H1 (cell line): Measurements from ENCODE around the gene USP12. TPM values are rescaled to one million over a fixed set of nuclear protein-coding genes. Genes with fewer than 3 reads are reported as not detected.

Source experiments
- CTCF ChIA-PET: fragments of 300-600 bp; sonication (Branson Sonifier 250); formaldehyde crosslinking; loops from one replicate; lab custom pipeline; 2021; ENCODE audit not compliant: partially characterized antibody; lab: Charles Lee
- POLR2A ChIA-PET: fragments of 300-600 bp; sonication (Branson Sonifier 250); formaldehyde crosslinking; loops from one replicate; lab custom pipeline; 2021; ENCODE audit warnings: inconsistent platforms; ENCODE audit not compliant: partially characterized antibody; lab: Charles Lee
- DNase-seq, 2 experiments: peaks; one replicate each; pipeline versions ENCODE4 v3.0.0 to v3.0.0-alpha.2; 2010 to 2022; ENCODE audit warnings: low spot score in 2 of 2, low read depth in 1 of 2, mixed read lengths in 1 of 2
- FAIRE-seq: peaks from 2 replicates; lab custom pipeline; 2011; peaks lifted over from hg19 to GRCh38; lab: Jason Lieb, UNC
- H2AFZ ChIP-seq: 2 replicates; pipeline ENCODE4 v1.8.1; 2012; ENCODE audit warnings: low read length, inconsistent platforms
- H2AK5ac ChIP-seq: 2 replicates; pipeline ENCODE4 v1.6.1; 2013; ENCODE audit warnings: low read depth, low read length
- H2BK120ac ChIP-seq: replicated peaks from 2 replicates; pipeline ENCODE3; 2013; ENCODE audit warnings: low read depth, low read length, inconsistent platforms
- H2BK12ac ChIP-seq: 2 replicates; pipeline ENCODE4 v1.6.1; 2013; ENCODE audit warnings: low read depth, low read length
- H2BK15ac ChIP-seq: 2 replicates; pipeline ENCODE4 v1.6.1; 2013; ENCODE audit warnings: low read length
- H2BK20ac ChIP-seq: 2 replicates; pipeline ENCODE4 v1.6.1; 2013; ENCODE audit warnings: low read length
- H2BK5ac ChIP-seq: 2 replicates; pipeline ENCODE4 v1.6.1; 2013; ENCODE audit warnings: low read depth, low read length
- H3K14ac ChIP-seq: 2 replicates; pipeline ENCODE4 v1.6.1; 2013; ENCODE audit warnings: inconsistent platforms; ENCODE audit not compliant: insufficient read length
- H3K18ac ChIP-seq: 2 replicates; pipeline ENCODE4 v1.6.1; 2013; ENCODE audit warnings: low read length; ENCODE audit errors: extremely low read depth
- H3K23ac ChIP-seq: 2 replicates; pipeline ENCODE4 v1.6.1; 2013; ENCODE audit warnings: inconsistent platforms; ENCODE audit not compliant: insufficient read length
- H3K23me2 ChIP-seq: 2 replicates; pipeline ENCODE4 v1.6.1; 2013; ENCODE audit warnings: low read depth, low read length
- H3K27ac ChIP-seq: 2 replicates; pipeline ENCODE4 v1.6.1; 2011; ENCODE audit warnings: low read depth, low read length, inconsistent platforms
- H3K27me3 ChIP-seq, 4 experiments: replicated peaks in 1 of 4; 1 replicate in 1 of 4; 2 replicates in 3 of 4; pipeline versions ENCODE4 v1.6.1 to v1.8.1; 2011 to 2013; ENCODE audit warnings: low read length in 3 of 4, mild to moderate bottlenecking in 3 of 4, inconsistent platforms in 2 of 4, mixed read lengths in 2 of 4, moderate library complexity in 1 of 4; ENCODE audit not compliant: control insufficient read depth in 3 of 4, insufficient read depth in 3 of 4; ENCODE audit errors: extremely low read depth in 1 of 4
- H3K36me3 ChIP-seq, 4 experiments: 2 replicates each; pipeline versions ENCODE4 v1.6.1 to v1.8.1; 2011 to 2013; ENCODE audit warnings: mild to moderate bottlenecking in 4 of 4, low read length in 3 of 4, moderate library complexity in 2 of 4, control low read depth in 1 of 4, inconsistent platforms in 1 of 4; ENCODE audit not compliant: insufficient read depth in 4 of 4, control insufficient read depth in 2 of 4
- H3K4ac ChIP-seq: replicated peaks from 2 replicates; pipeline ENCODE3; 2013; ENCODE audit warnings: low read length, low read depth, mixed read lengths, inconsistent platforms; ENCODE audit not compliant: insufficient read length
- H3K4me1 ChIP-seq, 4 experiments: replicated peaks in 1 of 4; 1 replicate in 1 of 4; 2 replicates in 3 of 4; pipeline versions ENCODE4 v1.6.1 to v1.8.1; 2011 to 2013; ENCODE audit warnings: low read length in 3 of 4, inconsistent platforms in 2 of 4, mixed read lengths in 1 of 4; ENCODE audit not compliant: insufficient read depth in 4 of 4, control insufficient read depth in 3 of 4
- H3K4me2 ChIP-seq, 2 experiments: 2 replicates each; pipeline versions ENCODE4 v1.6.1 to v1.8.1; 2011 to 2013; ENCODE audit warnings: low read depth in 2 of 2, low read length in 2 of 2, control low read depth in 1 of 2, inconsistent platforms in 1 of 2, mild to moderate bottlenecking in 1 of 2; ENCODE audit not compliant: insufficient read depth in 1 of 2
- H3K4me3 ChIP-seq, 4 experiments: fragments of 200-600, 300-600 bp in 1 of 4; sonication (generic), shearing (Covaris generic), sonication (Bioruptor Twin) in 1 of 4; 2 replicates each; pipeline versions ENCODE4 v1.5.1 to v1.8.1; 2011 to 2016; ENCODE audit warnings: low read length in 4 of 4, low read depth in 3 of 4, control low read depth in 2 of 4, inconsistent platforms in 2 of 4, mild to moderate bottlenecking in 2 of 4, mixed read lengths in 1 of 4, moderate library complexity in 1 of 4; ENCODE audit not compliant: insufficient read depth in 2 of 4; ENCODE audit errors: extremely low read depth in 1 of 4
- H3K56ac ChIP-seq: replicated peaks from 2 replicates; pipeline ENCODE3; 2013; ENCODE audit warnings: low read depth, mild to moderate bottlenecking, mixed read lengths, low read length, inconsistent platforms; ENCODE audit not compliant: insufficient read length
- H3K79me1 ChIP-seq: 2 replicates; pipeline ENCODE4 v1.6.1; 2013; ENCODE audit warnings: low read depth, low read length, control low read depth
- H3K79me2 ChIP-seq, 2 experiments: 2 replicates each; pipeline versions ENCODE4 v1.6.1 to v1.8.1; 2012 to 2013; ENCODE audit warnings: low read length in 2 of 2, mild to moderate bottlenecking in 2 of 2, inconsistent platforms in 1 of 2; ENCODE audit not compliant: insufficient read depth in 2 of 2, control insufficient read depth in 1 of 2
- H3K9ac ChIP-seq, 4 experiments: replicated peaks in 1 of 4; 1 replicate in 1 of 4; 2 replicates in 3 of 4; pipeline versions ENCODE4 v1.6.1 to v1.8.1; 2011 to 2013; ENCODE audit warnings: low read depth in 3 of 4, low read length in 3 of 4, control low read depth in 2 of 4, mild to moderate bottlenecking in 2 of 4, moderate library complexity in 2 of 4, inconsistent platforms in 1 of 4; ENCODE audit errors: extremely low read depth in 1 of 4
- H3K9me3 ChIP-seq, 2 experiments: 2 replicates each; pipeline versions ENCODE4 v1.6.1 to v1.8.1; 2012 to 2013; ENCODE audit warnings: mild to moderate bottlenecking in 2 of 2, moderate library complexity in 2 of 2, control low read depth in 1 of 2, inconsistent platforms in 1 of 2, low read depth in 1 of 2, low read length in 1 of 2, mixed read lengths in 1 of 2; ENCODE audit not compliant: insufficient read depth in 2 of 2
- H4K20me1 ChIP-seq, 2 experiments: replicated peaks in 1 of 2; 2 replicates each; pipeline versions ENCODE3 to v1.8.1; 2011 to 2013; ENCODE audit warnings: inconsistent platforms in 2 of 2, low read length in 2 of 2, mild to moderate bottlenecking in 1 of 2; ENCODE audit not compliant: insufficient read depth in 2 of 2, control insufficient read depth in 1 of 2
- H4K5ac ChIP-seq: 2 replicates; pipeline ENCODE4 v1.6.1; 2013; ENCODE audit warnings: low read length, low read depth, mixed read lengths, inconsistent platforms; ENCODE audit not compliant: insufficient read length
- H4K8ac ChIP-seq: 2 replicates; pipeline ENCODE4 v1.8.0; 2013; ENCODE audit warnings: mild to moderate bottlenecking, moderate library complexity, low read length, inconsistent platforms; ENCODE audit not compliant: insufficient read depth; ENCODE audit errors: extremely low read depth
- H4K91ac ChIP-seq: replicated peaks from 2 replicates; pipeline ENCODE3; 2013; ENCODE audit warnings: low read length, mixed read lengths, inconsistent platforms; ENCODE audit not compliant: insufficient read length
- CHD2 ChIP-seq: IDR thresholded peaks from 2 replicates; pipeline ENCODE4 v1.6.1; 2012; ENCODE audit warnings: low read length, improper control_type of control experiment
- KDM5A ChIP-seq: fragments of 200-600 bp; IDR thresholded peaks from 2 replicates; pipeline ENCODE4 v1.7.1; 2012; ENCODE audit warnings: mild to moderate bottlenecking, low read length, inconsistent platforms, mixed read lengths
- MAFK ChIP-seq: IDR thresholded peaks from 2 replicates; pipeline ENCODE4 v1.6.1; 2012; ENCODE audit warnings: low read depth, mild to moderate bottlenecking, improper control_type of control experiment, low read length
- WGBS, 2 experiments: shearing (Covaris generic) in 1 of 2; methylation state at CpG; one replicate each; pipeline versions ENCODE4 v1.1.6 to v1.1.7; 2013 to 2015; ENCODE audit warnings: low lambda C conversion rate in 2 of 2, mixed read lengths in 2 of 2, inconsistent platforms in 1 of 2, low coverage in 1 of 2, missing lambda C conversion rate in 1 of 2; ENCODE audit not compliant: insufficient replicate concordance in 2 of 2, insufficient coverage in 1 of 2, insufficient read length in 1 of 2; ENCODE audit errors: extremely low coverage in 1 of 2, missing lambda C conversion rate in 1 of 2; 5-methylcytosine and 5-hydroxymethylcytosine counted together
- polyA plus RNA-seq, 7 experiments: library from polyadenylated mRNA; depleted of rRNA in 3 of 7; stranded (reverse) in 5 of 7; unstranded in 2 of 7; fragments of >200 nt in 5 of 7; fragments of 200-250 nt in 2 of 7; gene quantifications; 1 replicate in 5 of 7; 2 replicates in 1 of 7; 4 replicates in 1 of 7; pipeline versions ENCODE4 v1.2.1 to v1.2.3, GENCODE V29; 2011 to 2013; ENCODE audit warnings: missing spikeins in 2 of 7, mixed read lengths in 2 of 7
- total RNA-seq: library from RNA; stranded (reverse); fragmentation: NEBNext Ultra II Directional; extraction: Animal tissue kit (Norgen Biotek cat#: 25700); gene quantifications from 2 replicates; pipeline ENCODE4 v1.2.1, GENCODE V29; 2021

Gene USP12
- total and polyA plus RNA-seq, 2 of the 8 experiments (the other 6 are each of a cell fraction or from before 2014, with no cell fraction given): 4.0 to 30.0 TPM

GRCh38 chr13:27120011-27120410, 51.6 kb downstream of the USP12 start:
- Histone ChIP-seq H3K4me1 (peaks cover 0 to 10% (median 5%) of the 10 kb centered on the region in 4 experiments; a peak in 4 of 7 replicates), H3K79me2 (peaks cover 6 to 84% of the 10 kb centered on the region in 2 experiments; a peak in 3 of 4 replicates), H3K27me3 (no peaks in the 10 kb centered on the region), H3K18ac (no peak overlapping the region), H2BK20ac (no peak overlapping the region), H2AK5ac (no peak overlapping the region; the same call in 1 of the 2 replicates), H3K4me3 (no peak overlapping the region), H2BK12ac (no peak overlapping the region), H3K27ac (no peak overlapping the region), H3K79me1 (no peaks in the 10 kb centered on the region; the same call in 1 of the 2 replicates), H4K91ac (no peak overlapping the region), H3K4me2 (no peak overlapping the region; a peak in 1 of 4 replicates), H2BK120ac (no peak overlapping the region), H4K8ac (no peak overlapping the region), H4K20me1 (peaks cover 5 to 6% of the 10 kb centered on the region in 2 experiments), H2BK15ac (no peak overlapping the region), H3K4ac (no peak overlapping the region), H3K23me2 (no peaks in the 10 kb centered on the region), H3K23ac (no peak overlapping the region), H4K5ac (no peak overlapping the region), H2BK5ac (no peak overlapping the region), H2AFZ (no peak overlapping the region), H3K9ac (no peak overlapping the region), H3K9me3 (peaks cover 10 to 15% of the 10 kb centered on the region in 2 experiments), H3K14ac (no peak overlapping the region), H3K56ac (no peak overlapping the region), H3K36me3 (peaks cover 0 to 9% (median 5%) of the 10 kb centered on the region in 4 experiments; a peak in 3 of 8 replicates)
- TF ChIP-seq KDM5A: no peak
- no peak for TF ChIP-seq MAFK
- no peak for TF ChIP-seq CHD2
- FAIRE-seq (no peak), DNase-seq (no peak)
- CTCF ChIA-PET: interaction anchor here (0.9 to 2.6 kb wide), 4 partner anchors 10 to 239 kb away, joined by 3 to 7 read pairs (median 4); no protein-coding TSS in a partner anchor
- POLR2A ChIA-PET: no interaction called here
- WGBS, 2 experiments: 97% methylated on average over 3 of the region's 3 CpGs; no CpG with 5 or more reads in 1 of the 2 experiments
